NT2/D1 (cell line): ENCODE measurements around the gene UBC.
"Not testable (repeated sequence)": the region's sequence is repeated elsewhere in the genome, so short reads cannot be mapped to it uniquely, and the experiment has no call there.

Experiments
- DNase-seq: peaks from one replicate; pipeline ENCODE4 v3.0.0-alpha.2; 2011; ENCODE audit warnings: low read depth, low spot score
- H3K27me3 ChIP-seq: 2 replicates; pipeline ENCODE4 v1.6.0; 2011; ENCODE audit warnings: mild to moderate bottlenecking; ENCODE audit not compliant: insufficient read length, insufficient read depth
- H3K36me3 ChIP-seq: 2 replicates; pipeline ENCODE4 v1.6.1; 2011; ENCODE audit warnings: mild to moderate bottlenecking, low read length, mixed read lengths; ENCODE audit not compliant: insufficient read depth, insufficient read length
- H3K4me1 ChIP-seq: 2 replicates; pipeline ENCODE4 v1.5.1; 2011; ENCODE audit not compliant: insufficient read depth, insufficient read length
- H3K4me3 ChIP-seq: 2 replicates; pipeline ENCODE4 v1.5.1; 2011; ENCODE audit warnings: low read depth; ENCODE audit not compliant: insufficient read length
- H3K9ac ChIP-seq: 2 replicates; pipeline ENCODE4 v1.6.0; 2011; ENCODE audit warnings: low read depth; ENCODE audit not compliant: insufficient read length
- H3K9me3 ChIP-seq: 2 replicates; pipeline ENCODE4 v1.5.1; 2011; ENCODE audit warnings: mild to moderate bottlenecking, low read length; ENCODE audit not compliant: insufficient read depth
- SUZ12 ChIP-seq: IDR thresholded peaks from 2 replicates; pipeline ENCODE4 v1.6.1; 2011; ENCODE audit not compliant: insufficient read length, insufficient read depth; ENCODE audit errors: extremely low read depth
- YY1 ChIP-seq: IDR thresholded peaks from 2 replicates; pipeline ENCODE4 v1.6.1; 2011; ENCODE audit not compliant: insufficient read length, insufficient read depth
- ZNF274 ChIP-seq: IDR thresholded peaks from 2 replicates; pipeline ENCODE4 v1.6.1; 2011; ENCODE audit warnings: mild to moderate bottlenecking, low read depth, low read length

The UBC gene

GRCh38 chr12:124940393-124941169 is 26.1 kb upstream of the UBC start:
- peaks cover 4% of the 10 kb centered on the region for H3K4me1 ChIP-seq
- H3K36me3 ChIP-seq, result peaks cover 16% of the 10 kb centered on the region
- TF ChIP-seq ZNF274 (no peak), YY1 (no peak), SUZ12 (no peak)
- H3K27me3 ChIP-seq, result no peaks in the 10 kb centered on the region
- peak overlapping the region; percentile 3 for H3K4me3 ChIP-seq
- peak overlapping the region; percentile 52 for H3K9ac ChIP-seq
- H3K9me3 ChIP-seq, result no peaks in the 10 kb centered on the region
- peak; percentile 80 for DNase-seq

GRCh38 chr12:124940143-124940392 is 25.6 kb upstream of the UBC start:
- peaks cover 11% of the 10 kb centered on the region for H3K36me3 ChIP-seq
- H3K27me3 ChIP-seq, result no peaks in the 10 kb centered on the region
- no peak for TF ChIP-seq YY1
- TF ChIP-seq ZNF274, result no peak
- no peak for TF ChIP-seq SUZ12
- H3K9me3 ChIP-seq, result no peaks in the 10 kb centered on the region
- DNase-seq, result no peak
- peak overlapping the region; percentile 21 for H3K9ac ChIP-seq
- peak overlapping the region; percentile 3 for H3K4me3 ChIP-seq
- peaks cover 4% of the 10 kb centered on the region for H3K4me1 ChIP-seq

- Histone ChIP-seq H3K9ac (peak overlapping the region; percentile 70), H3K9me3 (no peaks in the 10 kb centered on the region), H3K4me3 (peak overlapping the region; percentile 49), H3K27me3 (no peaks in the 10 kb centered on the region), H3K36me3 (peaks cover 6% of the 10 kb centered on the region), H3K4me1 (peaks cover 4% of the 10 kb centered on the region)
- TF ChIP-seq ZNF274 (no peak), YY1 (no peak), SUZ12 (no peak)
- DNase-seq, result peak; percentile 93
Observed at GRCh38 chr12:124939421-124940142, 25.1 kb upstream of the UBC start.

- no peak for DNase-seq
- Histone ChIP-seq H3K9me3 (no peaks in the 10 kb centered on the region), H3K36me3 (peaks cover 6% of the 10 kb centered on the region), H3K9ac (peak overlapping the region; percentile 46), H3K4me3 (peak overlapping the region; percentile 12), H3K4me1 (peaks cover 4% of the 10 kb centered on the region), H3K27me3 (no peaks in the 10 kb centered on the region)
- TF ChIP-seq ZNF274, result no peak
- TF ChIP-seq SUZ12, result no peak
- TF ChIP-seq YY1, result no peak
Observed at GRCh38 chr12:124939079-124939420, 24.6 kb upstream of the UBC start.

GRCh38 chr12:124938587-124938986 is 24.1 kb upstream of the UBC start:
- Histone ChIP-seq H3K9ac (no peak overlapping the region), H3K4me3 (no peak overlapping the region), H3K4me1 (peaks cover 4% of the 10 kb centered on the region), H3K36me3 (peaks cover 6% of the 10 kb centered on the region), H3K9me3 (no peaks in the 10 kb centered on the region), H3K27me3 (no peaks in the 10 kb centered on the region)
- no peak for DNase-seq
- TF ChIP-seq SUZ12 (no peak), YY1 (no peak), ZNF274 (no peak)

GRCh38 chr12:124938108-124938507 is 23.7 kb upstream of the UBC start:
- H3K4me3 ChIP-seq, result no peak overlapping the region
- no peak overlapping the region for H3K9ac ChIP-seq
- peaks cover 2% of the 10 kb centered on the region for H3K36me3 ChIP-seq
- no peaks in the 10 kb centered on the region for H3K9me3 ChIP-seq
- peaks cover 4% of the 10 kb centered on the region for H3K4me1 ChIP-seq
- TF ChIP-seq ZNF274, result no peak
- TF ChIP-seq YY1, result no peak
- TF ChIP-seq SUZ12, result no peak
- H3K27me3 ChIP-seq, result no peaks in the 10 kb centered on the region
- no peak for DNase-seq

- not testable (repeated sequence) for H3K9me3 ChIP-seq, H3K4me1 ChIP-seq, H3K27me3 ChIP-seq, DNase-seq, H3K9ac ChIP-seq, H3K36me3 ChIP-seq, H3K4me3 ChIP-seq
Observed at GRCh38 chr12:124931528-124931927, 17.1 kb upstream of the UBC start.
